Natural killer cell treated with Interleukin-12 subunit alpha and Interleukin-12 subunit beta and Interleukin-15 and Interleukin-18, amount 100 ng/mL, for 72 hours (primary cell): Measurements from ENCODE around the gene PAFAH1B1. TPM values are rescaled to one million over a fixed set of nuclear protein-coding genes. Genes with fewer than 3 reads are reported as not detected.
"Not testable (repeated sequence)": the region's sequence is repeated elsewhere in the genome, so short reads cannot be mapped to it uniquely, and the experiment has no call there.

ENCODE experiments used
- ATAC-seq, 2 donors: fragments of 150-1000 bp; cut with Tn5 transposase in 1 of 2; sonication (Bioruptor Pico), chemical (Tn5 transposase) in 1 of 2; 2 replicates each; pipeline ENCODE4 v1.10.0; 2021
- DNase-seq: peaks from one replicate; pipeline ENCODE4 v3.0.0; 2022; ENCODE audit warnings: low spot score
- H3K27ac Mint-ChIP-seq, 2 donors: 1 replicate in 1 of 2; 2 replicates in 1 of 2; pipeline ENCODE4 v1.8.0; 2022; ENCODE audit warnings: mixed read lengths in 2 of 2, mild to moderate bottlenecking in 1 of 2, moderate library complexity in 1 of 2
- H3K27me3 Mint-ChIP-seq, 2 donors: 1 replicate in 1 of 2; 2 replicates in 1 of 2; pipeline ENCODE4 v1.8.0; 2022; ENCODE audit warnings: mixed read lengths in 2 of 2
- H3K36me3 Mint-ChIP-seq: one replicate; pipeline ENCODE4 v1.8.0; 2022; ENCODE audit warnings: mixed read lengths
- H3K4me1 Mint-ChIP-seq, 2 donors: 1 replicate in 1 of 2; 2 replicates in 1 of 2; pipeline ENCODE4 v1.8.0; 2022; ENCODE audit warnings: low read depth in 2 of 2, mixed read lengths in 2 of 2, mild to moderate bottlenecking in 1 of 2
- H3K4me3 Mint-ChIP-seq: one replicate; pipeline ENCODE4 v1.8.0; 2022; ENCODE audit warnings: mixed read lengths
- H3K9me3 Mint-ChIP-seq: 2 replicates; pipeline ENCODE4 v1.8.0; 2022; ENCODE audit warnings: mixed read lengths
- total RNA-seq, 2 donors: library from RNA; stranded (reverse); gene quantifications; one replicate each; pipeline ENCODE4 v1.2.3, GENCODE V29; 2022

The PAFAH1B1 gene
- 100 to 1,000 TPM; 192 to 217 TPM for total RNA-seq

DNA sequence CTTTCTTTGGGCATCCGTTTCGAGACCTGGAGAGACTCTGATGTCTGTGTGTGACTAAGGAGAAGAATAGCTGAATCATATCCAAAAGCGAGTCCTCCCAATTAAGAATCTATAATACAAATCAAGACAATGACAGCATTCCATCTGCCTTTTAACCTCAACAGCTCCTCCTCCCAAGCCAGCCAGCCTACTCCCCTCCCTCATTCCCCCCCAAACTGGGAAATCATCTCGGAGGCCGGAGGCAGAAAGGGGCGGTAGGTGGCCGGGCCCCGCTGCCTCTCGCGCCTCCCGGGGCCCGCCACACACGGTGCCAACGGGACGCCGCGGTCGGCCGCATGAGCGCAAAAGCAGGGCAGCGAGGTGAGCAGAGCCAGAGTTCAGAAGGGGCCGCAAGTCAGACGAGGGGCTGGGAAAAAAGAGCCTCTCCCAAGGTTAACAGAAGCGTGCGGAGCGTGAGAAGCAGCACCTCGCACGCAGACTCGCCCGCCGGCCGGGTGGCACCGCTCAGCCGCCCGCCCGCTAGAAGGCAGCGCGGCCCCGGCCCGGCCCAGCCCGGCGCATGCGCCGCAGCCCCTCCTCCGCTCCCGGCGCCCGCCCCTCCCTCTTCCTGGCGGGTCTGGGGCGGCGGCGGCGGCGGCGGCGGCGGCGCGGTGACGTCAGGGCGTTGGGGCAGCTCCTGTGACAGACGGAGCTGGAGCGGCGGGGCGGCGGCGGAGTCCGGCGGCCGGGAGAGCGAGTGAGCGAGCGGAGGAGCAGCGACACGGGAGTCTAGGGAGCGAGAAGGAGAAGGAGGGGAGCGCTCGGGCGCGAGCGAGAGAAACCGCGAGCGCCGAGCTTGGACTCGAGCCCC lies at the start of gene PAFAH1B1:
PAFAH1B1 (plus strand) TSS at position 684 of the 850 bp plus-strand sequence. CDS start 44,635 bp downstream, outside the sequence.
- DNase-seq, result peak; percentile 98
- peaks cover 6% of the 10 kb centered on the region for H3K36me3 Mint-ChIP-seq
- H3K4me3 Mint-ChIP-seq, result peak within 1 kb of the TSS; percentile 94
- H3K27me3 Mint-ChIP-seq, result no peaks in the 10 kb centered on the region
- H3K4me1 Mint-ChIP-seq, result peaks cover 21 to 28% of the 10 kb centered on the region in 2 donors
- peak within 1 kb of the TSS; percentile 85 to 92 for H3K27ac Mint-ChIP-seq
- no peaks in the 10 kb centered on the region for H3K9me3 Mint-ChIP-seq
- ATAC-seq, result peak; percentile 91 to 93

DNA sequence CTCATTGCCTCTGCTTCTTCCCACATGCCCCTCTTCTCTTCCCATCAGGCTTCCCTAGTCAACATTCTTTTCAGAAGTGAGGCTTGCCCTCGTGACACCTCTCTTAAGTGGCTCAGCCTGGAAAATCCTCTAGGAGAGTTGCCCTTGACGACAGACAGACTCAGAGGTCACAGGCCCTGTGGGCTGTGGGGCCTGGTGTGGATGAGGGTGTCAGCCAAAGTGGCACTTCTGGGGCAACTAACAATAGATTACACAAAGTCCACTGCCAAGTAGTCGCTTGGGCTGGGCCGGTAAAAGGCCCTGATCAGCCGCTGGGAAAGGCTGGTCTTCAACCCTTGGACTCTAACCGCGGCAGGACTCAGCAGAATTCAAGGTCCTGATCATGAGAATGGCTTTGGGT lies 48.1 kb upstream of the PAFAH1B1 start:
- no peaks in the 10 kb centered on the region for H3K9me3 Mint-ChIP-seq
- no peak overlapping the region for H3K4me3 Mint-ChIP-seq
- no peaks in the 10 kb centered on the region for H3K4me1 Mint-ChIP-seq
- ATAC-seq, result no peak
- no peak overlapping the region for H3K27ac Mint-ChIP-seq
- no peak for DNase-seq
- H3K27me3 Mint-ChIP-seq, result peaks cover 0 to 9% of the 10 kb centered on the region in 2 donors
- no peaks in the 10 kb centered on the region for H3K36me3 Mint-ChIP-seq

DNA sequence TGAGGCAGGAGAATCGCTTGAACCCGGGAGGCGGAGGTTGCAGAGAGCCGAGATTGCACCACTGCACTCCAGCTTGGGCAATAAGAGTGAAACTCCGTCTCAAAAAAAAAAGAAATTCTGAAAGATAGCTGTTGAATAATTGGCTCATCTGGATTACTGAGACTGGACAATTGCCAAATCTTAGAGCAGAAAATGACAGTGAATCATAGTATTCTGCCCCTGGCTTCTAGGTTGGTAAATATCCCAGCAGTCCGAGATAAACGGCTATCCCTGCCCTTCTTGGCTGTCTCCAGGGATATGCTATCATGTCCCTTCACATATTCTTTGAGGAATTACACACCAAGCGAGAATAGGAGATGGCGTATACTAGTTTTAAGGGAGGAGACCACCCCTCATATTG lies 46.3 kb upstream of the PAFAH1B1 start:
- DNase-seq (no peak), ATAC-seq (no peak)
- peaks cover 7 to 8% of the 10 kb centered on the region in 2 donors for H3K27me3 Mint-ChIP-seq
- H3K9me3 Mint-ChIP-seq, result no peaks in the 10 kb centered on the region
- no peaks in the 10 kb centered on the region for H3K4me1 Mint-ChIP-seq
- H3K27ac Mint-ChIP-seq, result no peak overlapping the region
- H3K36me3 Mint-ChIP-seq, result no peaks in the 10 kb centered on the region
- no peak overlapping the region for H3K4me3 Mint-ChIP-seq

DNA sequence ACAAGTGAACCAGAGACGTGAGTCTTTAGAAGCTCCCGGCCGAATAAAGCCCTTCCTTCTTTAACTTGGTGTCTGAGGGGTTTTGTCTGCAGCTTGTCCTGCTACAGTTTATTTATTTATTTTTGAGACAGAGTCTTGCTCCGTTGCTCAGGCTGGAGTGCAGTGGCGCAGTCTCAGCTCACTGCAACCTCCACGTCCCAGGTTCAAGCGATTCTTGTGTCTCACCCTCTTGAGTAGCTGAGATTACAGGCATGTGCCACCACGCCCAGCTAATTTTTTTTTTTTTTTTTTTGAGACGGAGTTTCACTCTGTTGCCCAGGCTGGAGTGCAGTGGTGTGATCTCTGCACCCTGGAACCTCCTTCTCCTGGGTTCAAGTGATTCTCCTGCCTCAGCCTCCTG lies 45.4 kb upstream of the PAFAH1B1 start:
- H3K27me3 Mint-ChIP-seq, result peaks cover 5 to 12% of the 10 kb centered on the region in 2 donors

DNA sequence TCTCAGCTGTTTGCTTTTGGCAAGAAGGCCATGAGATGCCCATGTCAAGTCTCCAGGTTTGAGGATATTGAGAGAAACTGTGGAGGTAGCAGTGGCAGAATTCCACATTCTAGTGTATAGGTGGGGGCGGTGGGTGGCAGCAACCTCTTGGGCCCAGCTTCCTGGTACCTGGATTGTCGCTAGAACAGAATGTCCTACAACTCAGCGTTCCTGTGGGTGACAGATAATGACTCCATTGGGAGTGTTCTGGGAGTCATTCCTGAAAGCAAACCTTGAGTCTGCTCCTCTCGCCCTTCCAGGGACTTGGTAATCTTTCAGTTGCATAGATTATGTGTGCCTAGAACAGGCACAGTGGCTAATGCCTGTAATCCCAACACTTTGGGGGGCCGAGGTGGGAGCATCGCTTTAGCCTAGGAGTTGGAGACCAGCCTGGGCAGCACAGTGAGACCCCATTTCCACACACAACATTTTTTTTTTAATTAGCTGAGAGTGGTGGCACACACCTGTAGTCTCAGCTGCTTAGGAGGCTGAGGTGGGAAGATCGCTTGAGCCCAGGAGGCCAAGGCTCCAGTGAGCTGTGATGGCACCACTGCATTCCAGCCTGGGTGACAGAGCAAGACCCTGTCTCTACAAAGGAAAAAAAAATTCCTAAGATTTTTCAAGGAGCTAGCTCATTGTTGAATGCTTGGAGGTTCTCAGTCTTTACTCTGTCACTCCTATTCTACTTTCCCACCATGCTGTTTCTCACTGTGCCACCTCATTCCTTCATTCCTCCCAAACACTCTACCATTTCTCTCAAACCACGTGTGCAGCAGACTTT lies 43.9 kb upstream of the PAFAH1B1 start:
- no peaks in the 10 kb centered on the region for H3K4me1 Mint-ChIP-seq
- H3K27ac Mint-ChIP-seq, result no peak overlapping the region
- no peak for ATAC-seq
- H3K9me3 Mint-ChIP-seq, result no peaks in the 10 kb centered on the region
- no peak overlapping the region for H3K4me3 Mint-ChIP-seq
- no peaks in the 10 kb centered on the region for H3K36me3 Mint-ChIP-seq
- peaks cover 5 to 12% of the 10 kb centered on the region in 2 donors for H3K27me3 Mint-ChIP-seq
- no peak for DNase-seq

More for the DNA sequence above, 45.4 kb upstream of the PAFAH1B1 start:
- not testable (repeated sequence) for H3K36me3 Mint-ChIP-seq, DNase-seq, ATAC-seq, H3K27ac Mint-ChIP-seq, H3K4me3 Mint-ChIP-seq, H3K9me3 Mint-ChIP-seq, H3K4me1 Mint-ChIP-seq

DNA sequence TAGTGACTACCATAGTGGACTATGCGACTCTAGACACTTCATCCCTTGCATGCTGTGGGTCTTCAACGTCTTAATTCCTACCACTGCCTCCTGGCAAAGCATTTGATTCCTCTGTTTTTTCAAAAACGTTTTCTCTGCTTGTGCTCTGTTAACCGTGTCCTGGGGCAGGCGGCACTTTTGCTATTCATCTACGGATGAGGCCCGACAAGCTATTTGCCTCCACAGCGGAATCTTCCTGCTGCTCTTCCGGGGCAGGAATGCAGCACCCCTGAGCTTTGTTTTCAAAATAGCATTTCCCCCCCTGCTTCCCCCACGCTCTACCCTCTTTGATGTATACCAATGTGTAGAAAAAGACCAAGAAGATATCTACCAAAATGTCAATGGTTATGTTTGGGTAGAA lies 42.0 kb upstream of the PAFAH1B1 start:
- H3K4me3 Mint-ChIP-seq, result no peak overlapping the region
- H3K9me3 Mint-ChIP-seq, result no peaks in the 10 kb centered on the region

DNA sequence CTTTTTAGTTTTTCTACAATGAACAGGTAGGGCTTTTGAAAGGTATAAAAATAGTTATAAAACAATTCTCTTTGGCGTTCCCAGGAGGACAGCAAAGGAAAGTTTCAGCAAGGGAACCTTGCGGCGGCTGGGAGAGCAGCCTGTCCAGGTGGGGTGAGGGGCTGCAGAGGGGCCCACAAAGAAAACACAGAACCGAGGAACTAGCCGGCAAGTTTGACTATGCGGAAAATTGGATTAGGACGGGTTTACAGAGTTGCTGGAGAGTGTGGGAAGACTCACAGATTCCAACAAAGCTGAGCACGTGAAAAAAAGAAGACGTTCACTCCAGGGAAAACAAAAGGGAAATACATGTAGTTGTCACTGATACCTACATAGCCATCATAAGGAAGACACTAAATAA lies 41.5 kb upstream of the PAFAH1B1 start:
- Mint-ChIP-seq H3K36me3 (no peaks in the 10 kb centered on the region), H3K4me1 (peaks cover 3 to 4% of the 10 kb centered on the region in 2 donors), H3K4me3 (no peak overlapping the region), H3K27ac (no peak overlapping the region), H3K27me3 (peaks cover 2 to 12% of the 10 kb centered on the region in 2 donors), H3K9me3 (no peaks in the 10 kb centered on the region)
- no peak for ATAC-seq
- DNase-seq, result no peak

More for the DNA sequence above, 42.0 kb upstream of the PAFAH1B1 start:
- Mint-ChIP-seq H3K27ac (no peak overlapping the region), H3K36me3 (no peaks in the 10 kb centered on the region), H3K27me3 (peaks cover 2 to 12% of the 10 kb centered on the region in 2 donors), H3K4me1 (no peaks in the 10 kb centered on the region)
- no peak for ATAC-seq
- no peak for DNase-seq

DNA sequence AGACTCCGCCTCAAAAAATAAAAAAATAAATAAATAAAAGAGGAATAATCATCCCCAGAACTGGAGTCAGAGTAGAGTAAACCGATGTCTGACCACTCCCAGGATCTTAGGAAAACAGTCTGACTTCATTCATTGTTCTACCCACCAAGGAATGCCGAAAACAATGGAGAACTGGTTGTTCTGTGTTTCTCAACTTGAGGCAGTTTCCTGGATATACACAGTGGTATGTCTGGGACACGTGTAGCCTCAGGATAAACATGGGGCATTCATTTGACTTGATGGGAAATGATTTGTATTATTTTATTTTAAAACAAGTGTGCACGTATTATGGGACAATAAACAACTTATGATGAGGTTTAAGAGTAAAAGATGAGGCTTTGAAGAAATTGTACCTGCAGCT lies 32.8 kb upstream of the PAFAH1B1 start:
- peaks cover 12 to 23% of the 10 kb centered on the region in 2 donors for H3K4me1 Mint-ChIP-seq
- H3K27me3 Mint-ChIP-seq, result peaks cover 3 to 12% of the 10 kb centered on the region in 2 donors
- H3K27ac Mint-ChIP-seq, result no peak overlapping the region
- no peaks in the 10 kb centered on the region for H3K9me3 Mint-ChIP-seq
- no peaks in the 10 kb centered on the region for H3K36me3 Mint-ChIP-seq
- ATAC-seq, result no peak
- DNase-seq, result no peak
- H3K4me3 Mint-ChIP-seq, result no peak overlapping the region

DNA sequence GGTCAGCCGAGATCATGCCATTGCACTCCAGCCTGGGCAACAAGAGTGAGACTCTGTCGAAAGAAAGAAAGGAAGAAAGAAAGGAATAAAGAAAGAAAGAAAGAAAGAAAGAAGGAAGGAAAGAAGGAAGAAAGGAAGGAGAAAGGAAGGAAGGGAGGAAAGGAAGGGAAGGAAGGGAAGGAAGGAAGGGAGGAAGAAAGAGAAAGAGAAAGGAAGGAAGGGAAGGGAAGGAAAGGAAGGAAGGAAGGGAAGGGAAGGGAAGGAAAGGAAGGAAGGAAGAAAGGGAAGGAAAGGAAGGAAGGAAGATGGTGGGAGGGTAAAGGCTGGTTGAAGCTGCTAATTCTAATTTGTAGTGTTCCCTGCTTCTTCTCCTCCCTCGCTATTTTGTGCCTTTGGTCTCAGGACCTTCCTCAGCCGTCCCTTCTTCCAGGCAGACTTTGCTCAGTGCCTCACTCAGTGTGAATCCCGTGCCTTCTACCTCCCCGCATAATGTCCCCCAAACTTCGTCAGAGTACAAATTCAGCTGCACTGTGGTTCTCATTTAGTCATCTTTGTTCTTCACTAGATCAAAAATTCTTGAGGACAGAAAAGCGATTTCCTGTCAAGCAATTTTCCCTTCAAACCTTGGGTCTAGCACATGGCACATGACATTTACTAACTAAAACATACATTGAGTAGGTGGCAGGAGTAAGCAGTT lies 31.1 kb upstream of the PAFAH1B1 start:
- H3K4me3 Mint-ChIP-seq, result no peak overlapping the region
- ATAC-seq (no peak), DNase-seq (no peak)
- H3K27me3 Mint-ChIP-seq, result peaks cover 3 to 12% of the 10 kb centered on the region in 2 donors
- no peaks in the 10 kb centered on the region for H3K36me3 Mint-ChIP-seq
- H3K4me1 Mint-ChIP-seq, result peaks cover 5 to 15% of the 10 kb centered on the region in 2 donors
- no peak overlapping the region for H3K27ac Mint-ChIP-seq
- no peaks in the 10 kb centered on the region for H3K9me3 Mint-ChIP-seq

DNA sequence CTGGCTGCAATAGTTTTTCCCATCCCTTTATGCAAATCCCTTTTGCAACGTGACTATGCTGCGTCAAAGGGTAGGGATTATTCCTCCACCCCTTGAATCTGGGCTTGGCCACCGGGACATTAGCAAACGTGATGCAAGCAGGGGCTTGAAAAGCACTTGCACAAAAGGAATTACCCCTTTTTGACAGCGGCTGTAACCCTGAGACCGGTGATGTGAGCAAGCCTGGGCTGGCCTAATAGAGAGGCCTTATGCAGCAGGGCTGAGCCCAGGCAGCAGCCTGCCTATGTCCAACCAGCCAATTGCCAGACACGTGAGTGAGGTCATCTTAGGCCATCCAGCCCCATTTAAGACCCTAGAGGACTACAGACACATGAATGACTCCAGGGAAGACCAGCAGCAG lies 30.4 kb upstream of the PAFAH1B1 start:
- H3K36me3 Mint-ChIP-seq, result no peaks in the 10 kb centered on the region
- ATAC-seq, result no peak
- H3K4me3 Mint-ChIP-seq, result no peak overlapping the region
- no peak for DNase-seq
- peaks cover 3 to 12% of the 10 kb centered on the region in 2 donors for H3K4me1 Mint-ChIP-seq
- H3K27me3 Mint-ChIP-seq, result peaks cover 3 to 12% of the 10 kb centered on the region in 2 donors
- no peaks in the 10 kb centered on the region for H3K9me3 Mint-ChIP-seq
- no peak overlapping the region for H3K27ac Mint-ChIP-seq

DNA sequence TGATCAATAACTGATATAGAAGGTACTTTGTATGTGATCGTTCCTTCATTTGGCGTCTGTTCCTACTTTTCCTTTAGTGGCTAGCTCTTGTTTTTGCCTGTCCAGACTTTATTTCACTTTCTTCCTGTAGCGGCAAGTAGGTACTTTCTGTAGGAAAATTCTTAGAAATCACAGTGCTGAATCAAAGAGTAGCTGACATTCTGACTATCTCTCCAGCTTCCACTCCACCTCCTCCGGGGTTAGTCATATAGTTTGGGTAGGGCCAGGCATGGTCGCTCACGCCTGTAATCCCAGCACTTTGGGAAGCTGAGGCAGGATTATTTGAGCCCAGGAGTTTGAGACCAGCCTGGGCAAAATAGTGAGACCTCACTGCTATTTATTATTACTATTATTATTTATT lies 29.9 kb upstream of the PAFAH1B1 start:
- no peak for DNase-seq
- no peak for ATAC-seq
- Mint-ChIP-seq H3K27ac (no peak overlapping the region), H3K9me3 (no peaks in the 10 kb centered on the region), H3K27me3 (peaks cover 3 to 12% of the 10 kb centered on the region in 2 donors), H3K36me3 (no peaks in the 10 kb centered on the region), H3K4me3 (no peak overlapping the region), H3K4me1 (peaks cover 0 to 9% of the 10 kb centered on the region in 2 donors)

DNA sequence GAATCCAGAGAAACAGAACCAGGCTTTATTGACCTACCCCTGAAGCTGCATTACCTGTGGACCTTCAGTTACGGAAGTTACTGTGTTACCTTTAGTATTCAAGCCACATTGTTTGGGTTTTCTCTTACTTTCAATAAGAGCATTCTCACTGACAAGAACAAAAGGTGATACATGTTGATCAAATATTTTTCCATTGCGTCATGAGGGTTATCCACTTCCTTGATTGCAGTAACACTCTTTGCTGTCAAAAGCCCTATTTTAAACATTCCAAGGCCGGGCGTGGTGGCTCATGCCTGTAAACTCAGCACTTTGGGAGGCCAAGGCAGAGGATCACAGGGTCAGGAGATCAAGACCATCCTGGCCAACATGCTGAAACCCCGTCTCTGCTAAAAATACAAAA lies 28.6 kb upstream of the PAFAH1B1 start:
- no peak for ATAC-seq
- H3K36me3 Mint-ChIP-seq, result no peaks in the 10 kb centered on the region
- no peak for DNase-seq

DNA sequence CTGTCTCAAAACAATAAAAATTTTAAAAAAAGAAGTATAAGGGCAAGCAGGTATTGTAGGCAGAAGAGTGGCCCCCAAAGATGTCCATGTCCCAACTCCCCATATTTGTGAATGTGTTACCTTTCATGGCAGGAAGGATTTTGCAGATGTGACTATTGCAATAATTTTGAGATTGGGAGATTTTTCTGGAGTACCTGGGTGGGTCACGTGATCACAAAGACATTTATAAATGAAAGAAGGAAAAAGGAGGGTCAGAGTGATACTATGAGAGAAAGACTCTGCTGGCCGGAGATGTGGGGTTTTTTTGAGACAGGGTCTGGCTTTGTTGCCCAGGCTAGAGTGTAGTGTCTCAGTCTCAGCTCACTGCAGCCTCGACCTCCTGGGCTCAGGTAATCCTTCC lies 27.4 kb upstream of the PAFAH1B1 start:
- no peaks in the 10 kb centered on the region for H3K36me3 Mint-ChIP-seq
- H3K27ac Mint-ChIP-seq, result no peak overlapping the region
- peaks cover 9 to 12% of the 10 kb centered on the region in 2 donors for H3K27me3 Mint-ChIP-seq
- DNase-seq (no peak), ATAC-seq (no peak)
- peaks cover 0 to 9% of the 10 kb centered on the region in 2 donors for H3K4me1 Mint-ChIP-seq
- no peak overlapping the region for H3K4me3 Mint-ChIP-seq
- H3K9me3 Mint-ChIP-seq, result no peaks in the 10 kb centered on the region

More for the DNA sequence above, 28.6 kb upstream of the PAFAH1B1 start:
- H3K4me3 Mint-ChIP-seq, result no peak overlapping the region
- H3K27me3 Mint-ChIP-seq, result peaks cover 9 to 12% of the 10 kb centered on the region in 2 donors
- no peak overlapping the region for H3K27ac Mint-ChIP-seq
- peaks cover 0 to 9% of the 10 kb centered on the region in 2 donors for H3K4me1 Mint-ChIP-seq
- H3K9me3 Mint-ChIP-seq, result no peaks in the 10 kb centered on the region
